Keratinocyte (primary cell): Measurements from ENCODE around the gene ROR1. TPM values are rescaled to one million over a fixed set of nuclear protein-coding genes. Genes with fewer than 3 reads are reported as not detected.

ENCODE experiments used
- DNase-seq: peaks from one replicate; pipeline ENCODE4 v3.0.0-alpha.2; 2011; ENCODE audit warnings: low read depth, missing footprints, low spot score
- FAIRE-seq: peaks from 2 replicates; lab custom pipeline; 2011; peaks lifted over from hg19 to GRCh38; lab: Jason Lieb, UNC
- H2AFZ ChIP-seq: 2 replicates; pipeline ENCODE4 v1.6.0; 2012; ENCODE audit warnings: low read length, control low read depth, inconsistent platforms; ENCODE audit not compliant: control insufficient read depth
- H3K27ac ChIP-seq: 2 replicates; pipeline ENCODE4 v1.5.1; 2011; ENCODE audit warnings: low read length; ENCODE audit not compliant: control insufficient read depth, insufficient read depth
- H3K27me3 ChIP-seq: 3 replicates; pipeline ENCODE4 v1.6.0; 2011; ENCODE audit warnings: low read length; ENCODE audit not compliant: control insufficient read depth, insufficient read depth; ENCODE audit errors: extremely low read depth
- H3K36me3 ChIP-seq, 2 experiments: 2 replicates in 1 of 2; 3 replicates in 1 of 2; pipeline ENCODE4 v1.5.1; 2011; ENCODE audit warnings: low read length in 2 of 2, mild to moderate bottlenecking in 1 of 2; ENCODE audit not compliant: control insufficient read depth in 2 of 2, insufficient read depth in 2 of 2; ENCODE audit errors: extremely low read depth in 1 of 2
- H3K4me1 ChIP-seq: 3 replicates; pipeline ENCODE4 v1.5.1; 2011; ENCODE audit warnings: low read length; ENCODE audit not compliant: control insufficient read depth, insufficient read depth; ENCODE audit errors: extremely low read depth
- H3K4me2 ChIP-seq: 3 replicates; pipeline ENCODE4 v1.6.0; 2011; ENCODE audit warnings: low read depth, low read length; ENCODE audit not compliant: control insufficient read depth, insufficient read depth; ENCODE audit errors: extremely low read depth
- H3K4me3 ChIP-seq, 3 experiments: fragments of 200-600 bp in 1 of 3; sonication (generic) in 1 of 3; 2 replicates in 2 of 3; 3 replicates in 1 of 3; pipeline ENCODE4 v1.5.1; 2011 to 2016; ENCODE audit warnings: low read length in 3 of 3, mild to moderate bottlenecking in 3 of 3, control low read depth in 2 of 3, inconsistent platforms in 1 of 3, low read depth in 1 of 3, mixed read lengths in 1 of 3, mixed run types in 1 of 3, moderate library complexity in 1 of 3; ENCODE audit not compliant: control insufficient read depth in 2 of 3, insufficient read depth in 2 of 3; ENCODE audit errors: extremely low read depth in 1 of 3
- H3K79me2 ChIP-seq: 2 replicates; pipeline ENCODE4 v1.6.0; 2012; ENCODE audit warnings: low read length; ENCODE audit not compliant: control insufficient read depth, insufficient read depth
- H3K9ac ChIP-seq: 3 replicates; pipeline ENCODE4 v1.6.0; 2011; ENCODE audit warnings: low read length; ENCODE audit not compliant: control insufficient read depth, insufficient read depth; ENCODE audit errors: extremely low read depth
- H3K9me1 ChIP-seq: 3 replicates; pipeline ENCODE4 v1.6.0; 2011; ENCODE audit warnings: low read length; ENCODE audit not compliant: control insufficient read depth, insufficient read depth; ENCODE audit errors: extremely low read depth
- H3K9me3 ChIP-seq: 2 replicates; pipeline ENCODE4 v1.5.1; 2012; ENCODE audit warnings: low read depth, low read length; ENCODE audit not compliant: control insufficient read depth
- H4K20me1 ChIP-seq: 3 replicates; pipeline ENCODE4 v1.6.0; 2011; ENCODE audit warnings: low read length; ENCODE audit not compliant: control insufficient read depth, insufficient read depth; ENCODE audit errors: extremely low read depth
- EZH2 ChIP-seq: IDR thresholded peaks from one replicate; pipeline ENCODE4 v1.6.1; 2012; ENCODE audit warnings: inconsistent platforms, mild to moderate bottlenecking, low read length, moderate library complexity
- dilution Hi-C: fragments of 300-500 bp; cut with MboI; formaldehyde crosslinking; loops from one replicate; pipeline ENCODE4 v1.7.0; 2020; ENCODE audit warnings: low sequenced_read_pairs; ENCODE audit not compliant: extremely low pct_ligation_motif_present
- polyA plus RNA-seq, 5 experiments: library from polyadenylated mRNA; depleted of rRNA in 3 of 5; stranded (reverse) in 3 of 5; stranded (forward) in 1 of 5; unstranded in 1 of 5; fragments of >200 nt; gene quantifications; 1 replicate in 1 of 5; 2 replicates in 3 of 5; 3 replicates in 1 of 5; pipeline versions ENCODE4 v1.2.1 to v1.2.3, GENCODE V29; 2011 to 2012; ENCODE audit warnings: missing spikeins in 2 of 5, low read depth in 1 of 5, low replicate concordance in 1 of 5
- TF ChIP-seq, protein P1 (sequence below), 3 experiments: IDR thresholded peaks in 1 of 3; conservative IDR thresholded peaks in 1 of 3; optimal IDR thresholded peaks in 1 of 3; 2 replicates in 2 of 3; 3 replicates in 1 of 3; pipeline versions ENCODE3 to v1.5.1; 2011; ENCODE audit warnings: low read length in 3 of 3, mild to moderate bottlenecking in 3 of 3, moderate library complexity in 2 of 3, control low read depth in 1 of 3, inconsistent platforms in 1 of 3; ENCODE audit not compliant: insufficient read depth in 2 of 3; ENCODE audit errors: extremely low read depth in 1 of 3

The ROR1 gene
- polyA plus RNA-seq, 1 donor (not counting 4 experiments of a cell fraction or from before 2014, with no cell fraction given), result 9.2 TPM

DNA sequence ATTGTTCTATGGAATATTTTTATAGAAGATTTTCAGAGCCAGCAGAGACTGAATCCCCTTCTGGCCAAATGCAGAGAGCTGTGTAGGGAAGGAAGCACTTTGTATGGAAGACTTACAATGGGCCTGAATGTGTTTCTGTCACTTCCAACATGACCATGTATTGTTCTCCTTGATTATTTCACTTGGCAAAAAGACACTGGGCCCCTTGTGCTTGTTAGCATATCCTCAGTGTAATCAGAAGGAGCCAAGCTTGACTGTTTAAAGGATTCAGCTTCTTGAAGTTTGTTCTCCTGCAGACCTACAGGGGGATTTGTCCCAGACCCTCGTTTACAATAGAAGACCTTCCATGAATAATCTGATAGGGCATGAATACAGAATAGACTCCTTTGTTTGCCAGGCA, 381.5 kb downstream of the ROR1 start:
- DNase-seq (no peak), FAIRE-seq (no peak)
- Histone ChIP-seq H2AFZ (no peak overlapping the region), H3K4me3 (no peak overlapping the region), H3K36me3 (peaks cover 2% of the 10 kb centered on the region in 2 experiments), H3K27me3 (no peaks in the 10 kb centered on the region), H3K27ac (no peak overlapping the region), H4K20me1 (no peaks in the 10 kb centered on the region), H3K9me1 (no peaks in the 10 kb centered on the region), H3K9ac (no peak overlapping the region), H3K4me2 (no peak overlapping the region), H3K9me3 (no peaks in the 10 kb centered on the region), H3K4me1 (no peaks in the 10 kb centered on the region), H3K79me2 (no peaks in the 10 kb centered on the region)
- TF ChIP-seq, protein P1, sequence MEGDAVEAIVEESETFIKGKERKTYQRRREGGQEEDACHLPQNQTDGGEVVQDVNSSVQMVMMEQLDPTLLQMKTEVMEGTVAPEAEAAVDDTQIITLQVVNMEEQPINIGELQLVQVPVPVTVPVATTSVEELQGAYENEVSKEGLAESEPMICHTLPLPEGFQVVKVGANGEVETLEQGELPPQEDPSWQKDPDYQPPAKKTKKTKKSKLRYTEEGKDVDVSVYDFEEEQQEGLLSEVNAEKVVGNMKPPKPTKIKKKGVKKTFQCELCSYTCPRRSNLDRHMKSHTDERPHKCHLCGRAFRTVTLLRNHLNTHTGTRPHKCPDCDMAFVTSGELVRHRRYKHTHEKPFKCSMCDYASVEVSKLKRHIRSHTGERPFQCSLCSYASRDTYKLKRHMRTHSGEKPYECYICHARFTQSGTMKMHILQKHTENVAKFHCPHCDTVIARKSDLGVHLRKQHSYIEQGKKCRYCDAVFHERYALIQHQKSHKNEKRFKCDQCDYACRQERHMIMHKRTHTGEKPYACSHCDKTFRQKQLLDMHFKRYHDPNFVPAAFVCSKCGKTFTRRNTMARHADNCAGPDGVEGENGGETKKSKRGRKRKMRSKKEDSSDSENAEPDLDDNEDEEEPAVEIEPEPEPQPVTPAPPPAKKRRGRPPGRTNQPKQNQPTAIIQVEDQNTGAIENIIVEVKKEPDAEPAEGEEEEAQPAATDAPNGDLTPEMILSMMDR (optimal IDR thresholded peaks at IDR 0.05 in 1 of 3, IDR thresholded peaks at IDR 0.05 in 1 of 3, conservative IDR thresholded peaks at IDR 0.05 in 1 of 3; ENCODE audit: extremely low read depth in 1 of 3, insufficient read depth in 2 of 3, low read length in 3 of 3), result no peak
- no peak for TF ChIP-seq EZH2
- dilution Hi-C loops, result no loop called here

DNA sequence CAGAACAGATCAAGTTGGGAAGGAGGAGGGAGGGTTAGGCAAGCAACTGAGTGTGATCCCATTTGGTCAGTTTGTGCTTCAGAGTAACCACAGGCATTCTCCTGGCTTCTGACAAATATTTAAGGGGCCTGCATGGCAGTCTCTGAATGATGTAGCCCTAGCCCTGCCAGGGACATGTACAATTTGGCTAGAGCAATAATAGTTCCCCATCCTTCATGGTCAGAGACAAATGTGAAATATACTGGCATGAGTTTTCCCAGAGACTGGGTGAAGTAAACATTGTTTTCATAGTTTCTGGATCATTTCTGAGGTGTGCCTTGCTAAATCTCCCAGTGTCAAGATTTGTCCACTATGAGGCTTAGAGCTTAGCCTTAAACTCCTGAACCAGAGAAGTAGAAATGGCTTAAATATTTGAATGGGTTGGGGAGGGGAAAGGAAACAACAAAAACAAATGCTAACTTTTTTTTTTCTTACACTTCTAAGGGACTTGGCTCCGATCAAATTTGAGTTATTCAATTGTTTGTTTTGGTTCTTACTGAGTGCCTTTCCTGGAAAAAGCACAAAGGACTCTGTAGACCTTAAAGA, 387.6 kb downstream of the ROR1 start:
- Histone ChIP-seq H4K20me1 (no peaks in the 10 kb centered on the region), H3K4me1 (no peaks in the 10 kb centered on the region), H3K9me3 (no peaks in the 10 kb centered on the region), H3K27ac (no peak overlapping the region), H3K36me3 (peaks cover 2% of the 10 kb centered on the region in 2 experiments), H3K27me3 (no peaks in the 10 kb centered on the region), H3K4me2 (no peak overlapping the region), H2AFZ (no peak overlapping the region), H3K9ac (no peak overlapping the region), H3K9me1 (no peaks in the 10 kb centered on the region), H3K4me3 (no peak overlapping the region), H3K79me2 (no peaks in the 10 kb centered on the region)
- DNase-seq (no peak), FAIRE-seq (no peak)
- TF ChIP-seq, protein P1 (optimal IDR thresholded peaks at IDR 0.05 in 1 of 3, IDR thresholded peaks at IDR 0.05 in 1 of 3, conservative IDR thresholded peaks at IDR 0.05 in 1 of 3; ENCODE audit: extremely low read depth in 1 of 3, insufficient read depth in 2 of 3, low read length in 3 of 3), result no peak
- TF ChIP-seq EZH2, result no peak
- dilution Hi-C loops, result no loop called here
